ENCODE results near the gene LSM4. TPM values are rescaled to one million over a fixed set of nuclear protein-coding genes. Genes with fewer than 3 reads are reported as not detected.

Gene LSM4
- total RNA-seq, 1 donor from 2014 or later = 94.8 TPM

- DNase-seq = peak; percentile 24
- peak overlapping the region; percentile 74 for H3K4me3 ChIP-seq
- peak overlapping the region; percentile 98 for H3K27ac ChIP-seq (replicated peaks)
- peaks cover 43% of the 10 kb centered on the region for H3K4me1 ChIP-seq
- H3K9me3 ChIP-seq (replicated peaks) = no peaks in the 10 kb centered on the region
- H3K27me3 ChIP-seq (ENCODE audit: low read depth) = no peaks in the 10 kb centered on the region
- H3K36me3 ChIP-seq = no peaks in the 10 kb centered on the region
- no peak for TF ChIP-seq CTCF (IDR thresholded peaks at IDR 0.05; ENCODE audit: borderline replicate concordance)
- intact Hi-C loops (cut with micrococcal nuclease) = no loop called here
These were observed 29.0 kb downstream of the LSM4 start for GRCh38 chr19:18293642-18294466.

GRCh38 chr19:18292810-18293641 is 29.9 kb downstream of the LSM4 start:
- H3K9me3 ChIP-seq (replicated peaks) = no peaks in the 10 kb centered on the region
- intact Hi-C loops (cut with micrococcal nuclease) = no loop called here
- no peak for TF ChIP-seq CTCF (IDR thresholded peaks at IDR 0.05; ENCODE audit: borderline replicate concordance)
- H3K27ac ChIP-seq (replicated peaks) = peak overlapping the region; percentile 98
- no peaks in the 10 kb centered on the region for H3K36me3 ChIP-seq
- no peaks in the 10 kb centered on the region for H3K27me3 ChIP-seq (ENCODE audit: low read depth)
- peak; percentile 91 for DNase-seq
- H3K4me1 ChIP-seq = peaks cover 43% of the 10 kb centered on the region
- H3K4me3 ChIP-seq = peak overlapping the region; percentile 74

GRCh38 chr19:18292462-18292809 is 30.4 kb downstream of the LSM4 start:
- H3K27me3 ChIP-seq (ENCODE audit: low read depth) = no peaks in the 10 kb centered on the region
- intact Hi-C loops (cut with micrococcal nuclease) = no loop called here
- no peaks in the 10 kb centered on the region for H3K9me3 ChIP-seq (replicated peaks)
- peaks cover 43% of the 10 kb centered on the region for H3K4me1 ChIP-seq
- peak overlapping the region; percentile 98 for H3K27ac ChIP-seq (replicated peaks)
- H3K36me3 ChIP-seq = no peaks in the 10 kb centered on the region
- DNase-seq = no peak
- peak overlapping the region; percentile 74 for H3K4me3 ChIP-seq
- TF ChIP-seq CTCF (IDR thresholded peaks at IDR 0.05; ENCODE audit: borderline replicate concordance) = no peak

- H3K36me3 ChIP-seq = no peaks in the 10 kb centered on the region
- H3K27me3 ChIP-seq (ENCODE audit: low read depth) = no peaks in the 10 kb centered on the region
- no peaks in the 10 kb centered on the region for H3K9me3 ChIP-seq (replicated peaks)
- H3K4me1 ChIP-seq = peaks cover 43% of the 10 kb centered on the region
- DNase-seq = peak; percentile 86
- TF ChIP-seq CTCF (IDR thresholded peaks at IDR 0.05; ENCODE audit: borderline replicate concordance) = no peak
- H3K4me3 ChIP-seq = peak overlapping the region; percentile 74
- intact Hi-C loops (cut with micrococcal nuclease) = no loop called here
- H3K27ac ChIP-seq (replicated peaks) = peak overlapping the region; percentile 98
These were observed 31.1 kb downstream of the LSM4 start for GRCh38 chr19:18291590-18292461.

GRCh38 chr19:18291019-18291524 is 31.8 kb downstream of the LSM4 start:
- H3K4me1 ChIP-seq = peaks cover 43% of the 10 kb centered on the region
- intact Hi-C loops (cut with micrococcal nuclease) = no loop called here
- H3K9me3 ChIP-seq (replicated peaks) = no peaks in the 10 kb centered on the region
- peak overlapping the region; percentile 74 for H3K4me3 ChIP-seq
- H3K27ac ChIP-seq (replicated peaks) = peak overlapping the region; percentile 98
- no peak for TF ChIP-seq CTCF (IDR thresholded peaks at IDR 0.05; ENCODE audit: borderline replicate concordance)
- no peaks in the 10 kb centered on the region for H3K36me3 ChIP-seq
- DNase-seq = peak; percentile 23
- H3K27me3 ChIP-seq (ENCODE audit: low read depth) = no peaks in the 10 kb centered on the region

All from left ventricle myocardium inferior (tissue), 1 donor.